ENCODE data around the gene GMEB2. TPM values are rescaled to one million over a fixed set of nuclear protein-coding genes. Genes with fewer than 3 reads are reported as not detected.
"Not testable (repeated sequence)": the region's sequence is repeated elsewhere in the genome, so short reads cannot be mapped to it uniquely, and the experiment has no call there.

GMEB2 gene
- total RNA-seq, 8 experiments from 2014 or later, result 5.6 to 11.8 (median 8.4) TPM

- peaks cover 19 to 20% of the 10 kb centered on the region in 2 donors for H3K4me1 ChIP-seq (replicated peaks in 1 of 2)
- H3K27ac ChIP-seq, result no peak overlapping the region
- ATAC-seq (replicated peaks in 6 of 8), result no peak
- 80 to 100% (median 93%) methylated on average over 3 to 5 of the region's 9 CpGs; no CpG with 5 or more reads in 7 of the 10 experiments for WGBS, 10 experiments
- in situ Hi-C loops (cut with MboI; ENCODE audit: low pct_unique_long_range_greater_than_20kb in 2 of 9, low sequenced_read_pairs in 9 of 9, unreplicated experiment in 9 of 9), result no loop called here
- H3K4me3 ChIP-seq, result no peak overlapping the region
These were observed 35.9 kb upstream of the GMEB2 start for GRCh38 chr20:63662813-63663189.

- in situ Hi-C loops (cut with MboI; ENCODE audit: low pct_unique_long_range_greater_than_20kb in 2 of 9, low sequenced_read_pairs in 9 of 9, unreplicated experiment in 9 of 9), result no loop called here
These were observed 35.3 kb upstream of the GMEB2 start for GRCh38 chr20:63661959-63662812.

DNA sequence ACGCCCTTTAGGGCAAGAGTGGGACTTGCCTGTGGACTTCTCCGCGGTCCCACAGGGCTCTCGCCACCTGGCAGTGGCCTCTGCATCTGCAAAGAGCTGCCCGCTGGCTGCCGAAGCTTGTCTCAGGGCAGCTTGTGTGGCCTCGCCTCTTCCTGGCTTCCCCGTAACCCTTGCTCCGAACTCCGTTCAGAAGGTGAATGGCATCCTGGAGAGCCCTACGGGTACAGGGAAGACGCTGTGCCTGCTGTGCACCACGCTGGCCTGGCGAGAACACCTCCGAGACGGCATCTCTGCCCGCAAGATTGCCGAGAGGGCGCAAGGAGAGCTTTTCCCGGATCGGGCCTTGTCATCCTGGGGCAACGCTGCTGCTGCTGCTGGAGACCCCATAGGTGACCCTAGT lies 34.2 kb upstream of the GMEB2 start:
- in situ Hi-C loops (cut with MboI; ENCODE audit: low pct_unique_long_range_greater_than_20kb in 2 of 9, low sequenced_read_pairs in 9 of 9, unreplicated experiment in 9 of 9), result no loop called here
- ATAC-seq (replicated peaks in 6 of 8), result no peak
- WGBS, 10 experiments, result 84 to 100% (median 97%) methylated on average over 1 to 9 of the region's 22 CpGs; no CpG with 5 or more reads in 7 of the 10 experiments
- H3K4me3 ChIP-seq, result no peak overlapping the region
- H3K4me1 ChIP-seq (replicated peaks in 1 of 2), result peaks cover 25 to 26% of the 10 kb centered on the region in 2 donors
- no peak overlapping the region for H3K27ac ChIP-seq

More at GRCh38 chr20:63661959-63662812, 35.3 kb upstream of the GMEB2 start:
- H3K4me3 ChIP-seq, result no peak overlapping the region
- peaks cover 25% of the 10 kb centered on the region in 2 donors for H3K4me1 ChIP-seq (replicated peaks in 1 of 2)
- no peak overlapping the region for H3K27ac ChIP-seq
- ATAC-seq (replicated peaks in 6 of 8), result no peak
- 80 to 100% (median 95%) methylated on average over 1 to 10 of the region's 33 CpGs; no CpG with 5 or more reads in 4 of the 10 experiments for WGBS, 10 experiments

DNA sequence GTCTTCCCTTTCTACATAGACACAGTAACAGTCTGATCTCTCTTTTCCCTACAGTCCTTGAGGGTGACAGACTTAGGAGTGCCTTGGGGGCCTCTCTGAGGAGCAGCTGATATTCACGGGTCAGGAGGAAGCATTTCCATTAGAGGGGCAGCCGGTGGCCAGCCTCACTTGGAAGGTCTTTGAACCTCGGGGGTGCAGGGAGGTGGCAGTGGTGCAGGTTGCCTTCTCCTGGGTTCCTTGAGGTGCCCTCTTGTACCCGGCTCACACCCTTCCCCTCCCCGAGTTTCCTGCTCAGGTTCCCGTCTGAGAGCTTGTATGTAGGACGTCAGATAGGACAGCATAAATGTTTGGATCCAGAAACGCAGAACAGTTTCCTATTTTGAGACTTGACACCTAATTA lies 33.7 kb upstream of the GMEB2 start:
- in situ Hi-C loops (cut with MboI; ENCODE audit: low pct_unique_long_range_greater_than_20kb in 2 of 9, low sequenced_read_pairs in 9 of 9, unreplicated experiment in 9 of 9), result no loop called here
- WGBS, 10 experiments, result 80 to 100% (median 83%) methylated on average over 1 to 2 of the region's 8 CpGs; no CpG with 5 or more reads in 7 of the 10 experiments
- H3K4me3 ChIP-seq, result no peak overlapping the region
- no peak overlapping the region for H3K27ac ChIP-seq
- no peak for ATAC-seq (replicated peaks in 6 of 8)
- peaks cover 25 to 26% of the 10 kb centered on the region in 2 donors for H3K4me1 ChIP-seq (replicated peaks in 1 of 2)

- in situ Hi-C loops (cut with MboI; ENCODE audit: low pct_unique_long_range_greater_than_20kb in 2 of 9, low sequenced_read_pairs in 9 of 9, unreplicated experiment in 9 of 9); ATAC-seq (replicated peaks in 6 of 8); H3K27ac ChIP-seq; H3K4me3 ChIP-seq: not testable (repeated sequence)
- peaks cover 21 to 22% of the 10 kb centered on the region in 2 donors for H3K4me1 ChIP-seq (replicated peaks in 1 of 2)
- WGBS, 10 experiments, result 0 to 100% (median 87%) methylated on average over 1 to 4 of the region's 10 CpGs; no CpG with 5 or more reads in 5 of the 10 experiments
These were observed 33.3 kb upstream of the GMEB2 start for GRCh38 chr20:63660174-63660573.

DNA sequence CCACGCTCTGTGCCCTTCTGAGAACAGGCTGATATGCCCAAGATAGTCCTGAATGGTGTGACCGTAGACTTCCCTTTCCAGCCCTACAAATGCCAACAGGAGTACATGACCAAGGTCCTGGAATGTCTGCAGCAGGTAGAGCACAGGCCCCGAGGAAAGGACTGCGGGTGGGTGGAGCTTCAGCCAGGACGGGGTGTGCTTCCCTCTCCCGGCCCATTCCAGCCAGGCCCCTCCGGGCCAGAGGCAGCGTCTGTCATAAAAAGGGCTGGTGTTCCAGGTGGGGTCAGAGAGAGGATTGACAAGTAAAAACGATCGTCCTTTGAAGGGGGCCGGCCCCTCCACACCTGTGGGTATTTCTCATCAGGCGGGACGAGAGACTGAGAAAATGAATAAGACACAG lies 32.5 kb upstream of the GMEB2 start:
- in situ Hi-C loops (cut with MboI; ENCODE audit: low pct_unique_long_range_greater_than_20kb in 2 of 9, low sequenced_read_pairs in 9 of 9, unreplicated experiment in 9 of 9), result no loop called here
- no peak for ATAC-seq (replicated peaks in 6 of 8)
- Histone ChIP-seq H3K4me3 (peak overlapping the region; percentile 89 to 99 (median 93)), H3K4me1 (replicated peaks in 1 of 2) (peaks cover 17 to 18% of the 10 kb centered on the region in 2 donors), H3K27ac (no peak overlapping the region)
- WGBS, 10 experiments, result 70 to 100% (median 83%) methylated on average over 1 to 9 of the region's 13 CpGs; no CpG with 5 or more reads in 2 of the 10 experiments

GRCh38 chr20:63658749-63659187 lies 31.9 kb upstream of the GMEB2 start:
- ATAC-seq (replicated peaks in 6 of 8), result peak; percentile 10 to 44 (median 35)
- peak overlapping the region; percentile 88 to 93 for H3K27ac ChIP-seq

DNA sequence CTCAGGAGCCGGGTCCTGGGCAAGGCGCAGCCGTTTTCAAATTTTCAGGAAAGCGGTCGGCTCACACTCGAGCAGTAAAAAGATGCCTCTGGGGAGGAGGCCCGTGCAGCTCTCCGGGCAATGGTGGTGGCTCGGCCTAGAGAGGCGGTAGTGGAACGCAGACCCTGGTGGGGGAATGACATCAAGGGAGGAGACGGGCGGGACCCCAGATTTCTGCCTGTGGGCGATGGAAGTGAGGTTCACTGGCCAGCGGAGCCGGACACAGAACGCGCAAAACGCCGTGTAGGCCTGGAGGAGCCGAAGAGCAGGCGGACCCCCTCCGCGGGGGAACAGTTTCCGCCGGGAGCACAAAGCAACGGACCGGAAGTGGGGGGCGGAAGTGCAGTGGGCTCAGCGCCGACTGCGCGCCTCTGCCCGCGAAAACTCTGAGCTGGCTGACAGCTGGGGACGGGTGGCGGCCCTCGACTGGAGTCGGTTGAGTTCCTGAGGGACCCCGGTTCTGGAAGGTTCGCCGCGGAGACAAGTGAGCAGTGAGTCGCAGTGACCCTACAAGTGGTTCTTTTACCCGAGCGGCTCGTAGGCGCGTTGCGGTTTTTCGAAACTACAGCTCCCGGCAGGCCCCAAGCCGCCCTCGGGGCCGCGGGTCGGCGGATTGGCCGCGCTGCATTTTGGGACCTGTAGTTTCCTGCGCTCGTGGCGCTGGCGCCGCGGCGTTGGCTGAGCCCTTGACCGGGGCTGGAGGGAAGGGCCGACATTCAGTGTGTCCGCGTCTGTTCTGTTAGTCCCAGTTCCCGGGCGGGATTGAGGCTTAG lies 31.2 kb upstream of the GMEB2 start, which contains the start of gene RTEL1:
Gene RTEL1 (plus strand): TSS at position 376 of the 812 bp plus-strand sequence. CDS start 1,091 bp downstream, outside the sequence.
- in situ Hi-C loops (cut with MboI; ENCODE audit: low pct_unique_long_range_greater_than_20kb in 2 of 9, low sequenced_read_pairs in 9 of 9, unreplicated experiment in 9 of 9), result no loop called here
- H3K27ac ChIP-seq, result peak within 1 kb of the TSS; percentile 88 to 93
- H3K4me1 ChIP-seq (replicated peaks in 1 of 2), result peaks cover 20 to 26% of the 10 kb centered on the region in 2 donors
- peak within 1 kb of the TSS; percentile 89 to 99 (median 93) for H3K4me3 ChIP-seq
- ATAC-seq (replicated peaks in 6 of 8), result peak; percentile 79 to 92 (median 84)
- WGBS, 10 experiments, result 0 to 7% (median 0%) methylated on average over 1 to 11 of the region's 73 CpGs; no CpG with 5 or more reads in 4 of the 10 experiments

More at GRCh38 chr20:63658749-63659187, 31.9 kb upstream of the GMEB2 start:
- WGBS, 10 experiments, result 0 to 20% (median 2%) methylated on average over 1 to 12 of the region's 25 CpGs; no CpG with 5 or more reads in 4 of the 10 experiments
- in situ Hi-C loops (cut with MboI; ENCODE audit: low pct_unique_long_range_greater_than_20kb in 2 of 9, low sequenced_read_pairs in 9 of 9, unreplicated experiment in 9 of 9), result no loop called here
- Histone ChIP-seq H3K4me3 (peak overlapping the region; percentile 89 to 99 (median 93)), H3K4me1 (replicated peaks in 1 of 2) (peaks cover 19 to 24% of the 10 kb centered on the region in 2 donors)

- Histone ChIP-seq H3K4me3 (peak overlapping the region; percentile 89 to 99 (median 93)), H3K27ac (peak overlapping the region; percentile 88 to 93), H3K4me1 (replicated peaks in 1 of 2) (peaks cover 20 to 26% of the 10 kb centered on the region in 2 donors)
- in situ Hi-C loops (cut with MboI; ENCODE audit: low pct_unique_long_range_greater_than_20kb in 2 of 9, low sequenced_read_pairs in 9 of 9, unreplicated experiment in 9 of 9), result no loop called here
- peak in 2 of 8 experiments; percentile 0 to 1 for ATAC-seq (replicated peaks in 6 of 8)
- WGBS, 10 experiments, result 35 to 84% (median 52%) methylated on average over 2 to 12 of the region's 31 CpGs; no CpG with 5 or more reads in 6 of the 10 experiments
These were observed 30.5 kb upstream of the GMEB2 start for GRCh38 chr20:63657260-63657936.

DNA sequence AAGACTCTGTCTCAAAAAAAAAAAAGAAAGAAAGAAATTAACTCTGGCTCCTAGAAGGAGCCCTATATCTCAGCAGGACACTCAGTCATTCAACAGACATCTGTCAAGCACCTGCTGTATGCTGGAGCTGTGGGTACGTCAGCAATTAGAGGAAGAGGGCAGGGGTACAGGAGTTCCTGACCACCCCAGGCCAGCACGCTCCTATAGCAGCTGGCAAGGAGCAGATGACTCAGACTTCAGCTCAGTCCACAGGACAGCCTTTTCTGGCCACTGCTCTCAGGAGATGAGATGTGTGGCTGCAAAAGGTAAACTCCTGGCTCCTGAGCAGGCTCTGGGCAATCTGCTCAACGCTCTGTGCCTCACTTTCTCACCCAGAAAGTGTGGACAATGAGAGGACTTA lies 29.6 kb upstream of the GMEB2 start:
- H3K27ac ChIP-seq, result no peak overlapping the region
- H3K4me3 ChIP-seq, result no peak overlapping the region
- in situ Hi-C loops (cut with MboI; ENCODE audit: low pct_unique_long_range_greater_than_20kb in 2 of 9, low sequenced_read_pairs in 9 of 9, unreplicated experiment in 9 of 9), result no loop called here
- ATAC-seq (replicated peaks in 6 of 8), result no peak
- H3K4me1 ChIP-seq (replicated peaks in 1 of 2), result peaks cover 23 to 32% of the 10 kb centered on the region in 2 donors
- WGBS, 10 experiments, result 76 to 100% (median 89%) methylated on average over 1 to 3 of the region's 3 CpGs; no CpG with 5 or more reads in 6 of the 10 experiments

DNA sequence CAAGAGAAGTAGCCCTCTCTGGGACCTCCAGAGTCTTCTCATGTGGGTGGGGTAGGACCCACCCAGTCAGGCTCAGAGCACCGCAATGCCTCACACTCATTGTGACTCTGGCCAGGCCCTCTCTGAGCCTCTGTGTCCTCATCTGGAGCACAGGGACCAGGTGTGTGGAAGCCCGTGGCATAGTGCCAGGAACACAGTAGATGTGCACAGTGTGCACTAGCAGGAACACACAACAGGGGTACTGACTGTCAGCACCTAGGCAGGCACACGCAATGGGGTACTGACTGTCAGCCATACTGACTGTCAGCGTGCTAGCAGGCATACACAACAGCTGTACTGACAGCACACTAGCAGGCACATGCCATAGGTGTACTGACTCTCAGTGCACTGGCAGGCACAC lies 28.3 kb upstream of the GMEB2 start:
- no peak overlapping the region for H3K27ac ChIP-seq
- ATAC-seq (replicated peaks in 6 of 8), result no peak
- WGBS, 10 experiments, result 0 to 100% (median 93%) methylated on average over 1 to 2 of the region's 4 CpGs; no CpG with 5 or more reads in 7 of the 10 experiments
- no peak overlapping the region for H3K4me3 ChIP-seq
- H3K4me1 ChIP-seq (replicated peaks in 1 of 2), result peaks cover 26 to 35% of the 10 kb centered on the region in 2 donors
- in situ Hi-C loops (cut with MboI; ENCODE audit: low pct_unique_long_range_greater_than_20kb in 2 of 9, low sequenced_read_pairs in 9 of 9, unreplicated experiment in 9 of 9), result no loop called here

DNA sequence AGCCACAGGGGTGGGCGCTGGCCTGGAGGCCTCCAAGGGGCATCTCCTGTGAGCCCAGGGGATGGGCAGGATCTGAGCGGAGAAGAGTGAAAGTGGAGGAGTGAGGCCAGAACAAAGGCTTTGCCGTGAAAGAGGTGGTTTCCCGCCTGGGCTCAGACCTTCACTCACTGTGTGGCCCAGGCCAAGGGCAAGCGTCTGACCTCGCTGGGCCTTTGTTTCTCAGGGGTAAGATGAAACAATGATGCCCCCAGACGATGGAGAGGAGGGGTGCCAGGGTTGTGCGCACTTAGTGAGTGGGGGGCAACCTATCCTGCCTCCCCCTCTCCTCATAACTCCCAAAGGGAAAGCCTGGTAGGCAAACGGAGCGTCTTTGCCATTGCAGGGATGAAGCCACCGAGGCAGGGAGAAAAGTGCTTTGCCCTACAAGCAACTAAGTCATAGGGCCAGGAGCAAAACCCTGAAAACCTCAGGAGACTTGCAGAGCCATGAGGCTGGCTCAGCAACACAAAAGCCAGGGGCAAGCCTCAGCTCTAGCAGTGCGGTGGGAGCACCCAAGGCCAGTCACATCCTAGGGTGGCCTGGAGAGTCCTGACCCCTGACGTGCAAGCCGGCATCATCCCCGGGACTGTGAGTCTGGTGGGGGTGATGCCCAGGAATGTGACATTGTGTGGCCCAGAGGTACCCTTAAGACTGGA lies 27.2 kb upstream of the GMEB2 start:
- Histone ChIP-seq H3K4me1 (replicated peaks in 1 of 2) (peaks cover 22 to 30% of the 10 kb centered on the region in 2 donors), H3K27ac (peak overlapping the region; percentile 81 to 90), H3K4me3 (peak overlapping the region; percentile 35 to 100 (median 37))
- WGBS, 10 experiments, result 58 to 80% methylated on average over 1 to 3 of the region's 15 CpGs; no CpG with 5 or more reads in 8 of the 10 experiments
- ATAC-seq (replicated peaks in 6 of 8), result no peak
- in situ Hi-C loops (cut with MboI; ENCODE audit: low pct_unique_long_range_greater_than_20kb in 2 of 9, low sequenced_read_pairs in 9 of 9, unreplicated experiment in 9 of 9), result no loop called here
